ENCODE results near the gene SUMO1.
"Not testable (repeated sequence)": the region's sequence is repeated elsewhere in the genome, so short reads cannot be mapped to it uniquely, and the experiment has no call there.

SUMO1 gene

DNA sequence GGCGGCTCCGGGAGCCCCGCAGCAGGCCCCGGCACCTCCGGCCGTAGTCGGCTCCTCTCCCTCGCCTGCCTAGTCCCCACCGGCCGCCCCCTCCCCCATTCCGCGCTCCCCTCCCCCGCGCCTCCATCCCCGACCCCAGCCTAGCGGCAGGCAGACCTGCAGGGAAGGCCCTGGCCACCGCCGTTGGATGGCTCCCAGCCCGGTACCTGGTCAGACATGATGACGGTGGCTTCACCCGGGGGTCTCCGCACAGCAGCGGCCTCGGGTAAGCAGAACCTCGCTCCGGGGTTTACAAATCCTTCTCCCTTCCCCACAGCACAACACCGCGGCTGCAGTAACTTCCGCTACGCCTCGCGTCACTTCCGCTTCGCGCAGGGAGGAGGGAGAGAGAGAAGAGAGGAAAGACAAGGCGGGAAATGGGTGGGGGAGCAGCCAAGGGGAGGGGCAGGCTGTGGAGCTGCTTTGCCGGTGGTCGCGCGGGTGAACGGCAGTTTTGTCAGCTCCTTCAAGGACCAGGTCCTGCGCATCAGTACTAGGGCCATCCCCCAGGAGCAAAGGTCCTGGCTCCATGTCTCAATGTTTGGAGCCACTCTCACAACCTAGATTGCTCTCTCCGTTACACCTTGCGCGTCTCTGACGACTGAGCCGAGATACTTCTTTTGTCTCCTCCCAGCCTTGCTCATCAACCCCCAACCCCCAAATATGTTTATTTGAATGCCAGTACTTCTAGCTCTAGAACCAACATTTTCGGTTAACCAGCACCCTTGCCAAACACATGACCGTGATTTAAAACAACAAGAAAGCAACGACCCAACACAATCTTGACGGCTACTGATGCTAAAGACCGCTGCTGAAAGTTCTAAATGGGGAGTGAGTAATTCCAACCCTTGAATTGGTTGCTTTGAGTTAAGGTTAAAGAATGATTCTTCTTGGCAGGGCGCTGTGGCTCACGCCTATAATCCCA lies at the start of gene SUMO1:
SUMO1 (minus strand) TSS at position 364 of the 964 bp plus-strand sequence; CDS start at position 218, 146 bp downstream.
- peak; percentile 84 to 90 (median 89) for DNase-seq (ENCODE audit: low read depth in 3 of 3)

DNA sequence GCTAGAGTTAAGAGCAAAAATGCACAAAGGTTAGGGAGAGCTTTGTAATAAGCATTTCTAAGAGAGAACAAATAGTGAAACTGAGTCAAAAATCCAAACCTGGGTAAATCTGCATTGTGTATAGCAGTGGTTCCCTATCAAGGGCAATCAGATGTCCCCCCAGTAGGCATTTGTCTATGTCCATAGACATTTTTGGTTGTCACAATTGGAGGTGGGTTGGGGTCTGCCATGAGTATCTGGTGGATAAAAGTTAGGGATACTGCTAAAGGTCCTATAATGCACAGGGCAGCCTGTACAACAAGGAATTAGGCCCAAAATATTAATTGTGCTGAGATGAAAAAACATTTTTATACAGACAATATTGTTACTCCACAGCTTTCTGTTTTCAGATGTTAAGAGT lies 48.2 kb upstream of the SUMO1 start:
- no peak for DNase-seq (ENCODE audit: low read depth in 3 of 3)

DNA sequence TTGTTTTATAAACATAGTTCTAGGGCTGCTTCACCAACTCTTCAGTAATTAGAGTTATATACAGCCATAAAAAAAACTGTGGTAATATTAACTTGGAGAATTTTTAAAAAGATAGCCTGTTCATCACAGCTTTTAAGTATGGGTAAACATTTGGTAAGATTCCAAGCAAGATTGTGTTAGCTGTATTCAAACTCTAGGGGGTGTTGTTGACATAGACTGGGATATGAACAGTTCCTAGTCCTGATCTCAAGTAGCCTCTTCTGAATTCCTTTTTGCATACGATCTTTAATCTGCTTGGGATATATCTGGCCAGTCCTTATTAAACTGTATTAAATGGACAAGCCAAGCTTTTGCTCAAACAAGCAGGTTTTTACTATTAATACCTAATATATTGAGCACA lies 40.5 kb upstream of the SUMO1 start:
- no peak for DNase-seq (ENCODE audit: low read depth in 3 of 3)

DNA sequence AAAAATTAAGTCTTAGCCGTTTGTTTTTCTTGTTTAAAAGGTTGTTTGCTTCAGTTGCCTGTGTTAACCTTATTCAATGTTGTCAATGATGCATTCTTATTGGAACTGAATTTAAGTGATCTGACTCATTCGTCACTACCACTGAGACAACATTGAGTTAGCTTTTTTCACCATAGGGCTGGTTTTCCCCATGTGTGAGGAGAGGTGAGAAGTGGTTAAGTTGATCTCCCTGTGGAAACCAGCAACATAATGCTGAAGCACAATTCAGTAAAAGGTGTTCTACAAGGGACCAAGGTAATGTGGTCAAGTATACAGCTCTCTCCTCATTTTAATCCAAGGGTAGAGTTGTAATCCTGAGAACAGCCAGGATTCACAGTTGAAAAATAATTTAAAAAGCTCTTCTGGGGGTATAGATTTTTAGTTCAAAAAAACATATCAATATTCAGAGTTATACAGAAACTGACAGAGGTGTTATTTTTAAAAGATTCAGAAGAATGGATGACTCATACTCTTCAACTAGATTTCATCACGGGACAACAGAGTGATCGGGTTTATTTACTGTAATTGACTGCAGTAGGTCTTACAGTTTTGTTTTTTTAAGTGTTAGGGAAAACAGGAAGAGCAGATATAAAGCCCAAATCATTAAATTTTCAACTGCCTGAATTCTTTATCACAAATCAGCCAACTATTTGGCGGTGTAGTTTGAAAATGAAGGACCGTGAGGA lies 39.8 kb upstream of the SUMO1 start:
- DNase-seq (ENCODE audit: low read depth in 3 of 3): no peak

DNA sequence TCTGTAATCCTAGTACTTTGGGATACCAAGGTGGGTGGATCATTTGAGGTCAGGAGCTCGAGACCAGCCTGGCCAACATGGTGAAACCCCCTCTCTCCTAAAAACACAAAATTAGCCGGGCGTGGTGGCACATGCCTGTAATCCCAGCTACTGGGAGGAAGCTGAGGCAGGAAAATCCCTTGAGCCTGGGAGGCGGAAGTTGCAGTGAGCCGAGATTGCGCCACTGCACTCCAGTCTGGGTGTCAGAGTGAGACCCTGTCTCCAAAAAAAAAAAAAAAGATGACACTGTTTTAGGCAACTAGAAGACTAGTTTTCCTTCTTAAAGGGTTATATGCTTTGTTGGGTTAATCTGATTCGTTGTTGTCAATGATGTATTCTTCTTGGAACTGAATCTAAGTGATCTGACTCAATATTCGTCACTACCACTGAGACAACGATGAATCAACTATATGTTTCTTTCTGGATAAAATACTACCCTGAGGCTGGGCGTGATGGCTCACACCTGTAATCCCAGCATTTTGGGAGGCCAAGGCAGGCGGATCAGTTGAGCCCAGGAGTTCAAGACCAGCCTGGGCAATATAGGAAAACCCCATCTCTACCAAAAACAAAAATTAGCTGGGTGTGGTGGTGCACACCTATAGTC lies 37.8 kb upstream of the SUMO1 start:
- not testable (repeated sequence) for DNase-seq (ENCODE audit: low read depth in 3 of 3)

DNA sequence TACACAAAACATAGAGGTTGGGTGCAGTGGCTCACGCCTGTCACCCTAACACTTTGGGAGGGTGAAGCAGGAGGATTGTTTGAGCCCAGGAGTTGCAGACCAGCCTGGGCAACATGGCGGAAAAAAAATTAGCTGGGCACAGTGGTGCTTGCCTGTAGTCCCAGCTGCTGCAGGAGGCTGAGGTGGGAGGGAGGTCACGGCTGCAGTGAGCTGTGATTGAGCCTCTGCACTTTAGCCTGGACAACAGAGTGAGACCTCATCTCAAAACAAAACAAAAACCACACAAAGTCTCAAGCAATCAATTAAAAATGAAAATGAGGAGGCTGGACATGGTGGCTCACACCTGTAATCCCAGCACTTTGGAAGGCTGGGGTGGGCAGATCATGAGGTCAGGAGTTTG lies 32.1 kb upstream of the SUMO1 start:
- no peak for DNase-seq (ENCODE audit: low read depth in 3 of 3)

DNA sequence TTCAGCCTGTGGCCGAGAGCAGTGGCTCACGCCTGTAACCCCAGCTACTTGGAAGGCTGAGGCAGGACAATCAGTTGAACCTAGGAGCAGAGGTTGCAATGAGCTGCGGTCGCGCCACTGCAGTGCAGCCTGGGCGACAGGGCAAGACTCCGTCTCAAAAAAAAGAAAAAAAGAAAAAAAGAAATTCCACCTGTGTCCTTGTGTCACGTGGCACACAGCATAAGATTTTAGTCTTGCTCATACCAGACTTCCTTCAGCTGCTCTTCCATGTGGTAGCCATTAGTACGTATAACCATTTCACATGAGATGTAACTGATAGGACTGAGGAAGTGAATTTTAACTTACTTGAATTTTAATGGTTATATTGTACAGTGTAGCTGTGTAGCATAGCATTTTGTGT lies 31.2 kb upstream of the SUMO1 start:
- DNase-seq (ENCODE audit: low read depth in 3 of 3): no peak

DNA sequence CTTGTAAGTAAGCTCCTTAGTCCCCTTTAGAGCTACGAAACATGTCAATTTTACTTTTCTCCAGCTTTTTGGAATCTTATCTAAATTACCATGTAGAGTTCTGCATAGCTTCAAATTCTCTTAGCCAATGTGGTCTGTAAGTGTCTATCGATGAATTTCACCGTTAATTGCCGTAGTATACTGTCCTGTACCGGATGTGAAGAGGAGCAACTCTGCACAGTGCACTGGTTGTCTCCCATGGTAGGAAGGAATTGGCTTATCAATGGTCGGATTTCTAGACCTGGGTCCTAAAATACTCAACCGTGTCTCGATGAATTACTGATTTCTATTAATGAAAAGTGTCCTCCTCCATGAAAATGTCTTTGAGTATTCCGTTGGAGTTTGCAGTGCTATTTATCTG lies 29.1 kb upstream of the SUMO1 start:
- no peak for DNase-seq (ENCODE audit: low read depth in 3 of 3)

DNA sequence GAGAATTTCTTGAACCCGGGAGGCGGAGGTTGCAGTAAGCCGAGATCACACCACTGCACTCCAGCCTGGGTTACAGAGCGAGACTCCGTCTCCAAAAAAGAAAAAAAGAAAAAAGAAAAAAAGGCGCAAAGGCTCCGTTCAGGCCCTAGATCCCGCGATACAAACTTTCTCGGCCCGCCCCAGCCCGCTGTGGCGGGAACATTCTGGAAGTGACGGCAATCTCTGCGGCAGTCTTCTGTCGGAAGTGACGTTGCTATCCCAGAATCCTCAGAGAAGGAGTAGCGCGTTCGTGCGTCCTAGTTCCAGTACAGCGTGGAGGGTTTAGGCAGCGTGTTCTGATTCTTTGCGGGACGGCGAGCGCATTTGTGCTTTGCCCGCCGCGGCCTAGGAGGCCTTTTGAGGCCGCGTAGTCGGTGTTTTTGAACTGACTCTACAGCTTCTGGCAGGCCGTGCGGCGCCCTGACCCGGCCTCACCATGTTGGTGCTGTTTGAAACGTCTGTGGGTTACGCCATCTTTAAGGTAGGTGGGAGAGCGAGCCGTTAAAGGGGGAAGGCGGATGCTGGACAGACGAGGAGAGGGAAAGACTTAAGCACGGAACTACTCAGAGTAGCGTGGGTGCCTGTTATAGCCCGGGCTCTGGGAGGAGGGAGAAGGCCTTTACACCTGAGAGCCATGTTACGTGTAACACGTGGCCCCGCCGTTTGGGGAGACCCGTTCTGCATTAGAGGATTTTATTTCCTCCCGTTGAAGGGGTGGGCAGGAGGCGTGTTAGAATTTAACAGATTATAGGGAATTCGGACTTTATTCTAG lies 27.3 kb upstream of the SUMO1 start, which contains the start of gene NOP58:
NOP58 (plus strand) TSS at position 297 of the 811 bp plus-strand sequence; CDS start at position 476, 179 bp downstream.
- peak; percentile 81 to 93 (median 88) for DNase-seq (ENCODE audit: low read depth in 3 of 3)

DNA sequence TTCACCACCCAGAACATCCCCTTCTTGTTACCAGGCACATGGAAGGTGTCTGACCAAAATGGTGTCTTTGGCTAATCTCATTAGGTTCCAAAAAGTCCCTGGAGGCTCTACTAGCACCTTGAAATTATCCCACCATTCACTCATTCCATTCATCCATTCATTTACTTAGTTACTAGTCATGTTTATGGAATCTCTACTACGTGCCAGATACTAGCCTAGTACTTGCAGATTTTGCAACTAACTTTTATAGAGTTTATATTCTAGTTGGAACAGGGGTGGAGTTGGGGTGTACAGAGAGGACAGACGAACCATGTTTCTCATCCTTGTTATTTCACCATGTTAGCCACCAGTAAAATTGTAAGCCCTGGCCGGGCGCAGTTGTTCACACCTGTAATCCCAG lies 23.1 kb upstream of the SUMO1 start:
- no peak for DNase-seq (ENCODE audit: low read depth in 3 of 3)

DNA sequence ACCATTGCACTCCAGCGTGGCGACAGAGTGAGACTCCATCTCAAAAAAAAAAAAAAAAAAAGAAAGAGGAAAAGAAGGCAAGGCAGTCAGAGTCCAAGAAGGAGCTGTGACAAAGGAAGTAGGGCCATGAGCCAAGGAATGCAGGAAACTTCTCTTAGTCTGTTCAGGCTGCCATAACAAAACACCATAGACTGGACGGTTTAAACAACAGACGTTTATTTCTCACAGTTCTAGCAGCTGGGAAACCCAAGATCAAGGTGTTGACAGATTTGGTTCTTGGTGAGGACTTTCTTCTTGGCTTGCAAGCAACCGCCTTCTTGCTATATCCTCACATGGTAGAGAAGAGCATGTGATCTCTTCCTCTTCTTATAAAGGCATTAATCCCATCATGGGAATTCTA lies 13.1 kb upstream of the SUMO1 start:
- DNase-seq (ENCODE audit: low read depth in 3 of 3): no peak

DNA sequence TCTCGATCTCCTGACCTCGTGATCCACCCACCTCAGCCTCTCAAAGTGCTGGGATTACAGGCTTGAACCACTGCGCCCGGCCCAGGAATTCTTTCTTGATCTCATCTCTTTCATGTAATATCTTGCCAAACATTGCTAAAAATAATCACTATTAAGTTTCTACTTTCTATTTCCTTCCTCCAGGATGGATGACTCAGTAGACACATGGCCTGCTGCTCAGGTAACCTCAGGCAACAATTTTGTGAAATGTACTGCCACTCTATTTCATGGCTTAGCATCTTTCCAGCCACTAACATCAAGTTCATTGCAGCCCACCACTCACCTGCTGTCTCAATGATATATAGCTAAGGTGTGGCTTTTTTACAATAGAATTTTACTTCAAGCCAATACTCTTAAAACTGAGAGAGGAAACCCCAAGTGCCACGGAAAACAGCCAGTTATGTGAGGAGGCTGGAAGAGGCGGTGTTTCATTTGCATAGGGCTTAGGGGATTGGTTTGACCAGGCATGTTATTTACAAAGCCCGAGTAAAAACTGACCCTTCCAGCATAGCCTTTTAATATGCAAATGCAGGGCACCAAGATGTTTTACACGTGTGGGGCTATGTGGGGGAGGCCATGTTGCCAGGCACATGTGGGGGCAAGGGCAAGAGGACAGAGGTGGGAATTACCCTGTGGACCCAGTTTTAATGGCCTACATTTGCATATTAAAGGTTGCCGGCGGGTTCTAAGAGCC lies 11.3 kb upstream of the SUMO1 start:
- no peak for DNase-seq (ENCODE audit: low read depth in 3 of 3)

DNA sequence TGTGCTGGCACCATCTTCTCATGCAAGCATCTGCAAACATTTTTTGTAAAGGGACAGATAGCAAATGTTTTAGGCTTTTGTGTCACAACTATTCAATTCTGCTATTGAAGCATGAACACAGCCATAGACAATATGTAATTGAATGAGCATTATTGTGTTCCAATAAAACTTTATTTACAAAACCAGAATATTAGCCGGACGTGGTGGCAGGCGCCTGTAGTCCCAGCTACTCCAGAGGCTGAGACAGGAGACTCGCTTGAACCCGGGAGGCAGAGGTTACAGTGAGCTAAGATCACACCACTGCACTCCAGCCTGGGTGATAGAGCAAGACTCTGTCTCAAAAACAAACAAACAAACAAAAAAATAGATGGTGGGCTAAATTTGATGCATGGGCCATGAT lies 9.3 kb upstream of the SUMO1 start:
- DNase-seq (ENCODE audit: low read depth in 3 of 3): not testable (repeated sequence)

DNA sequence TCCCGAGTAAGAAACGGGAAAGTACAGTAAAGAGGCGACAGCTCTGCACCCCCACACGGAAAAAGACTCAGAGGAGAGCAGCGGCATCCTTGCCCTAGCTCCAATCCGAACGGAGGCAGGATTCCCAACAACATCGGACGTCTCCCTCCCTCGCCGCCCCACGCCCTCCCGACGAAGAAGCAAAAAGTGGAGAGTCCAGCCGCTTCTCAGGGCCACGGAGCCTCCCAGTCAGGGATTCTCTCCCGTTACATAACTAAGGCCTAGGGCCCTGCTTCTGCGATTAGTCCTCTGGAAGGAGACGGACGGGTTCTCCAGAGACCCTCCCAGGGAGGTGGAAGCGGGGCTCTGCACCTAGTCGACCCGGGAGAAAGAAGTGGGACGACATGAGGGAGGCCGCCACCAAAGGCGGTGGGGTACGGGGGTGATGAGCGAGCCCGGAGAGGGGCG lies 587 bp downstream of the SUMO1 start:
- DNase-seq (ENCODE audit: low read depth in 3 of 3): peak in 2 of 3 experiments; percentile 1 to 7

DNA sequence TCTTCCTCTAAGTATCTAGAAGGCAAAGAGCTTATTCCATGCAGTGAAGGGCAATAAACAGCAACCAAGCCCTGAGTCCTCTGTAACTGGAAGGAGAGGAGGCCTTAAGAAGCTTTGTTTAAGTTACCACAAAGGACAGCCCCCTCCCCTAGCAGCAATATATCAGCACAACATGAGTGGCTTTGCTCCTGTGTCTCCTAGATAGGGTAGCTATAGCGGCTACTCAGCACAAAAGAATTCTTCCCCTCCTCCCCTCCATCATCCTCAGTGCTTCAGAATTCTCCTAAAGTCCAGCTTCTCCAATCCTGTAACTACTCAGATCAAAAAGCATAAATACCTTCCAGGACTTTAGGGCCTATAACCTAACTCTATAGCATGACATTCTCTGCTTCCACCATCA lies 16.5 kb downstream of the SUMO1 start:
- no peak for DNase-seq (ENCODE audit: low read depth in 3 of 3)

DNA sequence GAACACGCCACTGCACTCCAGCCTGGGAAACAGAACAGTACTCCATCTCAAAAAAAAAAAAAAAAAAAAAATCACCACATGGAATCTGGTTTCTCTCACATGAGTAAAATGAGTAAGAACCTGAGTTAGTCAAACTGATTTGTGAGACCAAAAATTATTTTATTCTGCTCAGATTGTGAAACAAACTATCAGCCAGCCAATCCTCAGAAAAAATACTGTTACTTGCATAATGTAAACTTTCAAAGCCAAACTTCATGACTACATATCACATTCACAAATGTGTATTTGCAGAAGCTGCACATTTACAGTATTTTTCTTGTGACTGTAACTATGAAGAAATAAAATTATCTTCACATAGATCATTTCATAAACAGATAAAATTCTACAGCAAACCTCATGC lies 23.2 kb downstream of the SUMO1 start:
- no peak for DNase-seq (ENCODE audit: low read depth in 3 of 3)

DNA sequence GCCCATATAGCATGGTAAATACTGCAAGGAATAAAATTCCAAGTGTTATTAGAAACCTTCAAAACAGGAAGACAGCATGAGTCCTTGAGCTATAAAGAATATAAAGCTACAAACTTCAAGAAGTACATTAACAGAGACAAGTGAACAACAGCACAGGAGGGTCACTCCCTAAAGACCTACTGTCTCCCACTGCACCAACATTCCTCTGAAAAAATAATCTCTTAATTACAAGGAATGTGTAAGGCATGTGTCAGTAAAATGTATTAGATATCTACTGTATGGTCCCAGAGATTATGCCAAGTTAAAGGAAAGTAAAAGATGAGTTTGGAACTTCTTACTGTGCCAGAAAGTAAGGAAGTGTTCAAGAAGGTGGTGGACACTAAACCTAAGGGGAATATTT lies 29.9 kb downstream of the SUMO1 start:
- DNase-seq (ENCODE audit: low read depth in 3 of 3): no peak

DNA sequence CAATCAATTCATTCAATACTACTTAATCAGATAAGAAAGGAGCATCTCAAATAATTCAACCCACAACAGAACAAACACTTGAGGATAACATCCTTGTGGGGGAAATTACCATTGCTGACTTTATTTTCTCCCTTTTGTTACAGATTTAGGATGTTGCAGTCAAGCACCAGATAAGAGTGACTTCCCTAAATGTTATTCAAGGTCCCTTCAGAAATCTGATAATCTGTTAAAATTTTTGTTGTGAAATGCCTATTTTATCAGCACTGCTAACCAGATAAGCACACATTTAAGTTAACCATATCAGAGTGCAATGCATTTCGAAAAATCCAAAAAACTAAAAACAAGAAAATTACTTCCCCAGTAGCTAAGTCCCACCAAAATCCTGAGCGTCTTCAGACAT lies 33.5 kb downstream of the SUMO1 start:
- DNase-seq (ENCODE audit: low read depth in 3 of 3): no peak

DNA sequence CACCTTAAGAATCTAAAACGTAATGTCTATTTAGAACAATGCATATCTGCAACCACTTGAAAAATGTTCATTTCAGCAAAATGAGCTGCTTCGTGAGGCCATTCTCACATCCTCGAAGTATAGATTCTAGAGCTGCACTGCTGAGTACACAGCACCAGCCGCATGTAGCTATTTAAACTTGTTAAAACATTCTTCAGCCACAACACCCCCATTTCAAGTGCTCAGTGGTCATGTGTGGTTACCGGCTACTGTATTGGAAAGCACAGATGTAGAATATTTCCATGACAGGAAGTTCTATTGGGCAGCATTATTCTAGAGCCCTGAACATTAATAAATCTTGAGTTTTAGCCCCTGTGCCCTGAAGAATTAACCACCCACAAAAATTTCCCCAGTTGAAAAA lies 35.0 kb downstream of the SUMO1 start:
- no peak for DNase-seq (ENCODE audit: low read depth in 3 of 3)

Measured in stimulated activated CD4-positive, alpha-beta T cell treated with anti-CD3 and anti-CD28 coated beads, TNF-alpha, amount 100 ng/mL, for 24 hours (primary cell).